MCF 10A (cell line): Measurements from ENCODE around the gene POMT2. TPM values are rescaled to one million over a fixed set of nuclear protein-coding genes. Genes with fewer than 3 reads are reported as not detected.

Experiments
- BruUV-seq: library from RNA; stranded (reverse); fragments of 400-500 nt; replicated peaks from 2 replicates; lab custom pipeline; 2021; lab: Mats Ljungman, UMichigan
- CTCF ChIA-PET: fragments of 300-600 bp; sonication (Branson Sonifier 250); formaldehyde crosslinking; extraction: SDS; loops from one replicate; lab custom pipeline; 2021; ENCODE audit warnings: antibody characterized with exemption, inconsistent platforms; lab: Yijun Ruan, JAX
- POLR2A ChIA-PET: fragments of 300-600, 350-650 bp; sonication (Branson Sonifier 250); formaldehyde crosslinking; extraction: SDS; loops from one replicate; lab custom pipeline; 2020; ENCODE audit warnings: antibody characterized with exemption, inconsistent platforms; lab: Yijun Ruan, JAX
- DNase-seq: peaks from one replicate; pipeline ENCODE4 v3.0.0-alpha.2; 2018; ENCODE audit not compliant: unreplicated experiment
- H3K27ac Mint-ChIP-seq: one replicate; pipeline ENCODE4 v1.8.0; 2022; ENCODE audit warnings: mild to moderate bottlenecking, low read depth, mixed read lengths; ENCODE audit not compliant: unreplicated experiment
- H3K27me3 Mint-ChIP-seq: one replicate; pipeline ENCODE4 v1.8.0; 2022; ENCODE audit warnings: mixed read lengths; ENCODE audit not compliant: insufficient read depth, unreplicated experiment
- H3K36me3 Mint-ChIP-seq: one replicate; pipeline ENCODE4 v1.8.0; 2022; ENCODE audit warnings: mild to moderate bottlenecking, moderate library complexity, mixed read lengths; ENCODE audit not compliant: insufficient read depth, unreplicated experiment
- H3K4me1 Mint-ChIP-seq: one replicate; pipeline ENCODE4 v1.8.0; 2022; ENCODE audit warnings: mixed read lengths; ENCODE audit not compliant: insufficient read depth, unreplicated experiment
- H3K4me3 Mint-ChIP-seq: one replicate; pipeline ENCODE4 v1.8.0; 2022; ENCODE audit warnings: mild to moderate bottlenecking, moderate library complexity, mixed read lengths; ENCODE audit not compliant: unreplicated experiment
- H3K9me3 Mint-ChIP-seq: one replicate; pipeline ENCODE4 v1.8.0; 2022; ENCODE audit warnings: mixed read lengths; ENCODE audit not compliant: unreplicated experiment
- CTCF ChIP-seq: fragments of 200-600 bp; IDR thresholded peaks from one replicate; pipeline ENCODE4 v1.8.0; 2022; ENCODE audit warnings: antibody characterized with exemption, mild to moderate bottlenecking; ENCODE audit not compliant: unreplicated experiment
- intact Hi-C: fragments of 100-400 bp; cut with micrococcal nuclease; formaldehyde crosslinking; loops from 2 replicates; pipeline ENCODE4 v1.14.1; 2022
- total RNA-seq: library from RNA; stranded (reverse); gene quantifications from 2 replicates; pipeline ENCODE4 v1.2.3, GENCODE V29; 2022

Gene POMT2
- total RNA-seq, 1 experiment from 2014 or later = 32.1 TPM

- ChIA-PET CTCF (interaction anchor here (3.1 to 6.9 kb wide), 2 partner anchors 17 kb away, joined by 10 to 264 read pairs; no protein-coding TSS in a partner anchor), POLR2A (interaction anchor here (0.6 kb wide), 1 partner anchor 15 kb away, joined by 3 read pairs; no protein-coding TSS in a partner anchor)
- DNase-seq = no peak
- BruUV-seq = no TSS peak
- Mint-ChIP-seq H3K4me1 (peaks cover 46% of the 10 kb centered on the region), H3K27me3 (no peaks in the 10 kb centered on the region), H3K4me3 (no peak overlapping the region), H3K9me3 (no peaks in the 10 kb centered on the region), H3K36me3 (no peaks in the 10 kb centered on the region), H3K27ac (no peak overlapping the region)
- TF ChIP-seq CTCF = no peak
- intact Hi-C loops = loop anchor here (5.0 kb wide), 1 partner anchor 234 kb away; no protein-coding TSS in a partner anchor
Observed at GRCh38 chr14:77318006-77318553, 2.6 kb downstream of the POMT2 start.

- BruUV-seq = no TSS peak
- Mint-ChIP-seq H3K27me3 (no peaks in the 10 kb centered on the region), H3K36me3 (no peaks in the 10 kb centered on the region), H3K27ac (no peak overlapping the region), H3K4me1 (peaks cover 47% of the 10 kb centered on the region), H3K4me3 (no peak overlapping the region), H3K9me3 (no peaks in the 10 kb centered on the region)
- peak; percentile 81 for DNase-seq
- CTCF ChIA-PET = interaction anchor here (0.5 to 6.9 kb wide), 30 partner anchors 10 to 449 kb away, joined by 3 to 264 read pairs (median 6); partner anchors contain the start of gene TMEM63C
- POLR2A ChIA-PET = interaction anchor here (0.9 to 6.6 kb wide), 6 partner anchors 14 to 283 kb away, joined by 3 to 108 read pairs (median 4); partner anchors contain the start of gene VIPAS39
- TF ChIP-seq CTCF = no peak
- intact Hi-C loops = loop anchor here (1.0 to 5.0 kb wide), 3 partner anchors 16 to 235 kb away; no protein-coding TSS in a partner anchor
Observed at GRCh38 chr14:77316872-77317301, 3.8 kb downstream of the POMT2 start.

DNA sequence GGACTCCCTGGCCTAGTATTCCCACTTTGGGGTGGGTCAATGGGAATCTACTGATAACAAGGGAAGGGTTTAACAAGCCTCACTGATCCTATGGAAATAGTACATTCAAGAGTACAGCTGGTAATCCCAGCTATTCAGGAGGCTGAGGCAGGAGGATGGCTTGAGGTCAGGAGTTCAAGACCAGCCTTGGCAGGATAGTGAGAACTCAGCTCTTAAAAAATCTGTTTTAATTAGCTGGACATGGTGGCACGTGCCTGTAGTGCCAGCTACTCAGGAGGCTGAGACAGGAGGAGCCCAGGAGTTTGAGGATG, 4.5 kb downstream of the POMT2 start:
- intact Hi-C loops = loop anchor here (1.0 to 5.0 kb wide), 3 partner anchors 15 to 236 kb away; no protein-coding TSS in a partner anchor
- no peak overlapping the region for H3K4me3 Mint-ChIP-seq
- POLR2A ChIA-PET = interaction anchor here (0.7 to 6.6 kb wide), 11 partner anchors 13 to 282 kb away, joined by 3 to 108 read pairs (median 4); partner anchors contain the start of genes SAMD15, TMED8 and VIPAS39
- CTCF ChIA-PET = interaction anchor here (0.5 to 6.9 kb wide), 44 partner anchors 9 to 448 kb away, joined by 3 to 264 read pairs (median 5); partner anchors contain the start of gene TMEM63C
- H3K4me1 Mint-ChIP-seq = peaks cover 53% of the 10 kb centered on the region
- H3K36me3 Mint-ChIP-seq = no peaks in the 10 kb centered on the region
- no TSS peak for BruUV-seq
- TF ChIP-seq CTCF = no peak
- no peak overlapping the region for H3K27ac Mint-ChIP-seq
- DNase-seq = no peak
- H3K9me3 Mint-ChIP-seq = no peaks in the 10 kb centered on the region
- no peaks in the 10 kb centered on the region for H3K27me3 Mint-ChIP-seq
